NCI-H146 treated with DMSO at 0.1 percent for 48 hours (cell line): Measurements from ENCODE around the gene AK6.
"Not testable (repeated sequence)": the region's sequence is repeated elsewhere in the genome, so short reads cannot be mapped to it uniquely, and the experiment has no call there.

Experiments used
- DNase-seq: peaks from one replicate; lab custom pipeline; 2025; ENCODE audit not compliant: unreplicated experiment; lab: John Stamatoyannopoulos, UW

The AK6 gene

GRCh38 chr5:69341520-69342161 is 27.7 kb downstream of the AK6 start:
- no peak for DNase-seq

DNA sequence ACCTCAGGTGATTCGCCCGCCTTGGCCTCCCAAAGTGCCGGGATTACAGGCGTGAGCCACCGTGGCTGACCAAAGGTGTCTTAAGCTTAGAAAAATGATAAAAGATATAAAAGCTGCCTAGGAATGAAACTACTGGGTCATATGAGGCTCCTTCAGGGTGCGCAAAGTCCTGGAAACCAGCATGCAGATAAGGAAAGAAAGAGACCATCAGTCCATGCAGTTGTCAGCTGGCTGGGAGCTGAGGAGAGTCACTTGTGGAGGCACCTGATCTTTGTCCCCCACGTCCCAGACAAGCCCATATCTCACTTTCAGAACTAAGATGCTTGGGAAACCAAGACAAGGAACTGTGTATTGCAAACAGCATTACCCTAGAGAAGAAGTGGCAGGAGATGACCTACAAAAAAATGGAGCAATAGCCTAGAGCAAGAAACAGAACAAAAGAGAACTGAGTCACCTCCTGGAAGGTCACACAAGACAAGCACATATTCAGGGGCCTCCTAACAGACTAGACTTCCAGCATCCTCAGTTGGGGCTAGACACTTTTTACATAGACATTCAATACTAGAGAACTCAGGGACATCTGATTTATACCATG is 33.9 kb downstream of the AK6 start:
- DNase-seq: no peak

DNA sequence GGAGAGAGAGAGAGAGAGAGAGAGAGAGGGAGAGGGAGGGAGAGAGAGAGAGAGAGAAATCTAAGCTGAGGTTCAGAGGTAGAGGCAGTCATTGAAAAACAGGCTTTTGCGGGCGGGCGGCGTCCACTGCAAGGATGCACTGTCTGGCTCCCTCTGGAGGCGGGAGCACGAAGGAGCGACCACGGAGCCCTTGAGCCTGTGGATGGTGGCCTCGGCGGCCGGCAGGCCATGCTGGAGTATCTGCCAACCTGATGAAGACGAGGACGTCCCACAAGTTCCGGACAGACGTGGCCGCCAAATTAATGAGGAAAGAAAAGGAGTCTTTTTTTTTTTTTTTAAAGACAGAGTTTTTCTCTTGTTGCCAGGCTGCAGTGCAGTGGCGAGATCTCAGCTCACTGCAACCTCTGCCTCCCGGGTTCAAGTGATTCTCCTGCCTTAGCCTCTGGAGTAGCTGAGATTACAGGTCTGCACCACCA is 34.5 kb downstream of the AK6 start:
- peak; percentile 63 for DNase-seq

- not testable (repeated sequence) for DNase-seq
Measured at GRCh38 chr5:69333668-69334315, 35.5 kb downstream of the AK6 start.

GRCh38 chr5:69331528-69332445 is 37.5 kb downstream of the AK6 start:
- peak; percentile 17 for DNase-seq

- DNase-seq: no peak
Measured at GRCh38 chr5:69329905-69330489, 39.3 kb downstream of the AK6 start.

- DNase-seq: no peak
Measured at GRCh38 chr5:69326365-69326764, 43.0 kb downstream of the AK6 start.

- DNase-seq: no peak
Measured at GRCh38 chr5:69317391-69317790, 51.9 kb downstream of the AK6 start.

DNA sequence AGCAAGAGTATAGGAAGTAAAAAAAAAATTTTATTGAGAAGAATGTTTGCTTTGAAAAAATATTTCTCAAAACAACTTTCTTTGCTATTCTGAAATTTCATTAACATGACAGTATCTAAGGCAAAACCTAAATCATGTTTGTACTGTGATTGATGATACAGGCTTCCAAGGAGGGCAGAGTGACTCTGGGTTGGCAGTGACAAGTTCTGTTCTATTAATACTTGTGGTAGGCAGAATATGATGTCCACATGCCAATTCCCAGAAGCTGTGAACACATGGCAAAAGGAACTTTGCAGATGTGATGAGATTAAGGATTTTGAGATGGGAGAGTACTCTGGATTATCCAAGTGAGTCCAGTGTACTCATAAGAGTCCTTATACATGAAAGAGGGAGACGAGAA is 53.3 kb downstream of the AK6 start:
- DNase-seq: no peak

DNA sequence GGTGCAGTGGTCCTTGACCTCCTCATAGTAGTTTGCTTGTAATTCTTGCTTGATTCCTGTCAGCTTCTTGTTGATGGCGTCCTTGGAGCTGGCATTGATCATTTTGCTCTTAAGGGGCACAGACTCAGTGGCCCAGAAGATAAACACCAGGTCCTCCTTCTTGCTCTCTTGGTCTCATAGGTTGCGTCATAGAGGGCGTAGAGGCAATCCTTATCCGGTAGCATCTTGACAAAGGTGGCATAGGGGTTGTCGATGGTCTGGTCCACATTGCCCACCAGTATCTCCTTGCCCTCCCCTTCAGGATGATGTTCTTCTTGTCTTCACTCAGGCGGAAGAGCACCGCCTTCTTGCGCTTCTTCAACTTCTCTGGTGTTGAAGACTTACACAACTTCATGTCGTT is 55.9 kb downstream of the AK6 start:
- DNase-seq: no peak

DNA sequence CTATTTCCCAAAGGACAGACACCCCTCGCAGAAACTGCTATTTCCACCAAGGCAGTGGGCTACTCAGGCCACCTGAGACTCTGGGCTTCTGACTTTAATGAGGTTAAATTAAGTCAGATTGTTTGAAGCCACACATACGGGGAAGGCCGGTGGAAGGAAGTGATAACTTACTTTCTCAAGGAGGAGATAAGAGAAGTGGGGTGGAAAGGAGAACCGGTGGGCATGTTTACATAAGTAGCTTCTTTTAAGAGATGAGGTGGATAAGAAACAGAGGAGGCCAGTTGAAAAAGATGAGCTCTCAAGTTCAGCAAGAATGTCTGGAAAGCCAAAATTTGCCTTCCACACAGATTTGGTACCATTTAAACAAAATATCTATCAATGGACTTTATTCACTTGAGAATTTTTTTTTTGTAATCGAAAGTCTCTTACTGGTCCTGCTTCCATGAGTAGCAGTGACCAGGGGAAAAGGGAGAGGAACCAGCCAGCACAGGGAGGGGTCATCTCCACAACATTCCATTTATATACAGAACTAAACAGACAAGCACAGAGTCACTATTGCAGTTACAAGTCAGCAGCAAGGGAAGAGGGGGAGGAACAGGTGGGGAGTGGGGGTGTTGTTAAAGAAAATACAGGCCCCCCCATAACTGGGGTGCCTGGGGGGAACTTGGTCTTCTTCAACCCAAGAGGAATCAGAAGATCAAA is 56.7 kb downstream of the AK6 start:
- DNase-seq: no peak

DNA sequence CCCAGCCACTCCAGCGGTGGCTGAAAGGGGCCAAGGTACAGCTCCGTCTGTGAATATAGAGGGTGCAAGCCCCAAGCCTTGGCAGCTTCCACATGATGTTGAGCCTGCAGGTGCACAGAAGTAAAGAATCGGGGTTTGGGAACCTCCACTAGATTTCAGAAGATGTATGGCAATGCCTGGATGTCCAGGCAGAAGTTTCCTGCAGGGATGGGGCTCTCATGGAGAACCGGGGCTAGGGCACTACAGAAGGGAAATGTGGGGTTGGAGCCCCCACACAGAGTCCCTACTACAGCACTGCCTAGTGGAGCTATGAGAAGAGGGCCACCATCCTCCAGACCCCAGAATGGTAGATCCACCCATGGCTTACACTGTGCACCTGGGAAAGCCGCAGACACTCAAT is 59.9 kb downstream of the AK6 start:
- no peak for DNase-seq

GRCh38 chr5:69308046-69308553 is 61.2 kb downstream of the AK6 start:
- DNase-seq: no peak

- DNase-seq: no peak
Measured at GRCh38 chr5:69305512-69305911, 63.8 kb downstream of the AK6 start.
